Inflammatory macrophage treated with lipopolysaccharide for 1 hour (primary cell): ENCODE measurements around the gene ATP6V0B.

Source experiments
- DNase-seq, 2 donors: peaks; one replicate each; pipeline ENCODE4 v3.0.0-alpha.2; 2020 to 2022

The ATP6V0B gene

GRCh38 chr1:44008259-44008658 lies 33.5 kb downstream of the ATP6V0B start:
- DNase-seq, result no peak

- DNase-seq, result no peak
Observed at GRCh38 chr1:44010935-44011471, 36.2 kb downstream of the ATP6V0B start.

DNA sequence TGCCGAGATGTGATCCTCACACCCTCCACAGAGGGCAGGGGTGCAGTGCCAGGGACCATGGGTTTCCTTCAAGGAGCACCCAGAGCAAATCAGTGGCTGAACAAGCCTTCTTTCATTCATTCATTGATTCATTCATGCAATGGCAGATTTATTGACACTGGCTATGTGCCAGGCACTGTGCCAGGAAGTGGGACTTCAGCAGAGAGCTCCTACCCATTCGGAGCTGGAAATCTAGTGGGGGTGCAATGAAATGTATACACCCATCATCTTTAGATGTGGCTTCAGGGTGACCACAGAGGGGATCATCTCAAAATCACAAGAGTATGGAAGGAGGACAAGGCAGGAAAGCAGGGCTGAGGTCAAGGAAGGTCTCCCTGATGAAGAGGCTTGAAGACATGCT lies 37.6 kb downstream of the ATP6V0B start:
- DNase-seq, result no peak

- no peak for DNase-seq
Observed at GRCh38 chr1:44012941-44013609, 38.3 kb downstream of the ATP6V0B start.

- DNase-seq, result no peak
Observed at GRCh38 chr1:44013949-44014348, 39.2 kb downstream of the ATP6V0B start.

DNA sequence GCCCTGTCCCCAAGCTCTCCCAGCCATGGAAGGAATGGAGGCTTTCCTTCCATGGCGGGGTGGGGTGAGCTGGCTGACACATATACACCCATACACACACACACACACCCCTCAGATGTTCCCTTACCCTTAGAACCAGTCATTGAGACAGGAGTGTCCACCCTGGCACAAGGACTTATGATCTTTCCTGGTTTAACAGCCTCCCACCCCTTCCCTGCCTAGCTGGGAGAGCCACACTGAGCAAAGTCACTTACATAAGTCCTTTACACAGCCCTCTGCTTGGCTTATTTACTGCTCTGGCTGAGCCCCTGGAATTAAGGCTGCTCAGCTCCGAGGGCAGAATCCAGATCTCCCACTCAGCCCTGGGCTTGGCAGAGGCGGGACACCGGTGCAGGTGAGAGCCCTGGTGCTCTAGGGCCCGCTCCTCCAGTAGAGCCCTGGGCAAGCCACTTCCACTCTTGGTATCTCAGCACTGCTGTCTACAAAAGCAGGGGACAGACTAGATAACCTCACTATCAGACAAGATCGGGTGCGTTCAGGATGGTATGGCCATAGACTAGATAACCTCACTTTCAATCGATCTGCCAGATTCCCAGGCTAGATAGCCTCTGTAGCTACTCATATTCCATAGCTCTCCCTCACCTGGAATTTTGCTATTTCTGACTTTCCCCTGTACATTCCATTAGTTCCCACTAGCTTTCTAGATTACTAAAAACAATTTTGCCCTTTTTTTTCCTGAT lies 39.8 kb downstream of the ATP6V0B start:
- no peak for DNase-seq

DNA sequence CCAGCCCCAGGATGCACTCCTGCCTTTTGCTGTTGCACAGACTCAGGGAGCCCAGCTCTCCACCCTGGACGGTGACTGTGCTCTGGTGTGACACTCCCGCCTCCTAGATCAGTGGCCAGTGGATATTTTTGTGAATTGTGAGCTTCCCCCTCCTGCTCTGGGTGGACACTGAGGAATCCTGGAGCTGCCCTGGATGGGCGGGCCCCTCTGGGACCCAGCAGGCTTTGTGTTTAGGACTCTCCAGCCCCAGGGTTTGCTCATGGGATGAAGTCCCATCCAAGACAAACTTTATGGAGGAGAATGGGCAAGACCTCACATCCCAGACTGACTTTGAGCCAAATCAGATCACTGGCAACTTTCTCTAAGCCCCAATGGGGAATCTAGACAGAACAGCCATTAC lies 40.4 kb downstream of the ATP6V0B start:
- DNase-seq, result no peak

- no peak for DNase-seq
Observed at GRCh38 chr1:44016041-44016889, 41.5 kb downstream of the ATP6V0B start.

GRCh38 chr1:44016890-44017400 lies 42.2 kb downstream of the ATP6V0B start:
- DNase-seq, result no peak

GRCh38 chr1:44019466-44019948 lies 44.7 kb downstream of the ATP6V0B start:
- DNase-seq, result no peak

- DNase-seq, result no peak
Observed at GRCh38 chr1:44020464-44020863, 45.7 kb downstream of the ATP6V0B start.

GRCh38 chr1:44021156-44021555 lies 46.4 kb downstream of the ATP6V0B start:
- DNase-seq, result no peak

DNA sequence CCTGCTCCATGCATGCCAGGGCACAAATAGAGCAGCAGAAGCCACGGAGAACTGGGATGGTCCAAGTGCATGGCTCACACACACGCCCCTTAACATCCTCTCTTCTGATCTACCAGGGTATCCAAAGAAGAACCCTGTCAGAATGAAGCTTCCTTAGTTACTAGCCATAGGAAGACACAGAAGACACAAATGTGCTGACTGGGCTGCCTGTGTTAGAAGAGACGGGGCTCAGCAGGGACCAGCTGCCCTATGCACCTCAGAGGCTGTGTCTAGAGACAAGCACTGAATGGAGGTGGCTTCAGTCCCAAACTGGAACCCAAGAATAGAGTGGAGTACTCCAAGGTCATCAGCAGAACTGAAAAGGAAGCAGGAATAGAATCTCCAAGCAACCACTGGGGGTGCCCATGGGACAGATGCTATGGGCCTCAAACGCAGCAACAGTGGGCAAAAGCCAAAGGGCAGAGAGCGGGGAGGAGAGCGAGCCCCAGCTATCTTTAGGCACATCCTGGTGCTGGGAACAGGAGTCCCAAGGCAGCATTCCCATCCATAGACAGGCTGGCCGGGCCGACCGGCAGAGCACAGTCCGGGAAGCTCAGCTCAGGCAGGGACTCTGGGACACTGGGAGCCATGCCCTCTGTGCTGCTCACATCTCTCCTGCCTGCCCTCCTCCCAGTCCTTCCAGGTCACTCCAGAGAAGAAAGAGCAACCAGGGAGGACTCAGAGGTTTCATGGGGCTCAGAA lies 47.0 kb downstream of the ATP6V0B start:
- no peak for DNase-seq

GRCh38 chr1:44024031-44024902 lies 49.5 kb downstream of the ATP6V0B start:
- DNase-seq, result no peak

DNA sequence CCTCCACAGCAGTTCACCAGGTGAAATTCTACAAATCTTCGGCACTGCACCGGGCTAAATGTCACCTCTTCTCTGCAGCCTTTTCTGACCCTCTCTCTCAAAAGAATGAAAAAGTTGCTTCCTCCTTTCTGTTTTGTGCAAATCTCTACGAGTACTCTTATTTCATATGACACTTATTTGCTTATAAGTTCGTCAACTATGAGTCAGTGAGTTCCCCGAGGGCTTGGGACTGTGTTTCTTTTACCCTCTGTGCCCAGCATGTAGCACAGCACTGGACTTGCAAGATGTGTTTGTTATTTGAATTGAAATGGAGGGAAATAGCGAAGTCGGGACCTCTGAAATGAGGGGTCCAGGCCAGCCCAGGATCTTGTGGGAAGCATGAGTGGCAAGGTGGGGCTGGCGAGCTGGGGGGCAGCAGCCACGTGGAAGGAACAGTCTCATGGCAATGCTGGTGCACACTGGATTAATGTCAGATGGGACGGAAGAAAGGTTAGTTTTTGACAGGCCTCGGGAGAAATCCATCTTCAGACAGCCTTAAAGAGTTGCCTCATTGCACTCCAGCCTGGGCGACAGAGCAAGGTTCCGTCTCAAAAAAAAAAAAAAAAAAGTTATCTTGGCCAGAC lies 50.3 kb downstream of the ATP6V0B start:
- DNase-seq, result no peak

DNA sequence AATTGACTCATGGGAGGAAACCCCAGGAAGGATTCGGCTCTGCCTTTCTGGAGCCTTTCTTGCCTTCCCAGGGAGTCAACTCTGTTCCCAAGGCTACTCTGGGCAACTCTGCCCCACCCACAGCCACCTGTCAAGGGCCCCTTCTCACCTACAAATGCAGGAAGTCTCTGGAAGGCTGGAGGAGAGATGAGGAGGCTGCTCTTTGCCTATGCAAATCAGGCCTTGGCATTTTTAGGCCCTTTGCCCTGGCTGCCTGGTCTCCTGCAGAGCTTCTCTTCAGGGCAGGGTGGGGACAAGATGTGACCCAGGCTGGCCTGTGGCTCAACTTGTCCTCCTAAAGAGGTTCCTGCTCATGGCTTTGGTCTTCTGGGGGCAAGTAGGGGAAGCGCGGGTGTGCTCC lies 51.1 kb downstream of the ATP6V0B start:
- DNase-seq, result no peak

GRCh38 chr1:44027320-44027719 lies 52.6 kb downstream of the ATP6V0B start:
- DNase-seq, result no peak
